Measurements from ENCODE around the gene RREB1. TPM values are rescaled to one million over a fixed set of nuclear protein-coding genes. Genes with fewer than 3 reads are reported as not detected.

RREB1 gene
- total RNA-seq, 1 experiment from 2014 or later, result 51.1 TPM

GRCh38 chr6:7195339-7196018 is 87.7 kb downstream of the RREB1 start:
- H3K36me3 ChIP-seq (ENCODE audit: control insufficient read depth, insufficient read depth, low read length), result no peaks in the 10 kb centered on the region; the same call in 1 of the 2 replicates
- H3K36me3 Mint-ChIP-seq (ENCODE audit: insufficient read depth, unreplicated experiment), result peaks cover 49% of the 10 kb centered on the region
- no peaks in the 10 kb centered on the region for H3K27me3 Mint-ChIP-seq (ENCODE audit: insufficient read depth, unreplicated experiment)
- peak overlapping the region; percentile 60 for H3K27ac Mint-ChIP-seq (ENCODE audit: unreplicated experiment)
- no peaks in the 10 kb centered on the region for H3K9me3 ChIP-seq
- ChIA-PET CTCF (no interaction called here), POLR2A (no interaction called here)
- TF ChIP-seq CTCF (IDR thresholded peaks at IDR 0.05; ENCODE audit: insufficient read depth in 1 of 2, low read depth in 1 of 2, low read length in 1 of 2, severe bottlenecking in 1 of 2, unreplicated experiment in 1 of 2), result no peak
- no peaks in the 10 kb centered on the region for H3K27me3 ChIP-seq (replicated peaks; ENCODE audit: control insufficient read depth, insufficient read depth, low read length)
- no peak for DNase-seq
- H3K4me3 ChIP-seq (ENCODE audit: low read depth, low read length), result no peak overlapping the region
- H3K4me1 Mint-ChIP-seq (ENCODE audit: low read depth, unreplicated experiment), result no peaks in the 10 kb centered on the region
- no TSS peak for BruUV-seq (replicated peaks)
- H3K4me1 ChIP-seq, result peaks cover 2% of the 10 kb centered on the region
- intact Hi-C loops (cut with micrococcal nuclease; ENCODE audit: unreplicated experiment), result no loop called here
- no peak overlapping the region for H3K4me3 Mint-ChIP-seq (ENCODE audit: unreplicated experiment)
- H3K9me3 Mint-ChIP-seq (ENCODE audit: unreplicated experiment), result no peaks in the 10 kb centered on the region

- ChIA-PET CTCF (no interaction called here), POLR2A (no interaction called here)
- H3K27me3 Mint-ChIP-seq (ENCODE audit: insufficient read depth, unreplicated experiment), result no peaks in the 10 kb centered on the region
- intact Hi-C loops (cut with micrococcal nuclease; ENCODE audit: unreplicated experiment), result no loop called here
- peak overlapping the region; percentile 60 for H3K27ac Mint-ChIP-seq (ENCODE audit: unreplicated experiment)
- BruUV-seq (replicated peaks), result no TSS peak
- no peak for DNase-seq
- TF ChIP-seq CTCF (IDR thresholded peaks at IDR 0.05; ENCODE audit: insufficient read depth in 1 of 2, low read depth in 1 of 2, low read length in 1 of 2, severe bottlenecking in 1 of 2, unreplicated experiment in 1 of 2), result no peak
- no peaks in the 10 kb centered on the region for H3K9me3 ChIP-seq
- H3K4me1 ChIP-seq, result peaks cover 8% of the 10 kb centered on the region
- H3K27me3 ChIP-seq (replicated peaks; ENCODE audit: control insufficient read depth, insufficient read depth, low read length), result no peaks in the 10 kb centered on the region
- no peak overlapping the region for H3K4me3 ChIP-seq (ENCODE audit: low read depth, low read length)
- no peak overlapping the region for H3K4me3 Mint-ChIP-seq (ENCODE audit: unreplicated experiment)
- H3K36me3 ChIP-seq (ENCODE audit: control insufficient read depth, insufficient read depth, low read length), result no peaks in the 10 kb centered on the region; the same call in 1 of the 2 replicates
- no peaks in the 10 kb centered on the region for H3K9me3 Mint-ChIP-seq (ENCODE audit: unreplicated experiment)
- H3K36me3 Mint-ChIP-seq (ENCODE audit: insufficient read depth, unreplicated experiment), result peaks cover 44% of the 10 kb centered on the region
- H3K4me1 Mint-ChIP-seq (ENCODE audit: low read depth, unreplicated experiment), result peaks cover 5% of the 10 kb centered on the region
Measured at GRCh38 chr6:7196019-7196402, 88.2 kb downstream of the RREB1 start.

GRCh38 chr6:7196685-7197283 is 89.0 kb downstream of the RREB1 start:
- H3K36me3 ChIP-seq (ENCODE audit: control insufficient read depth, insufficient read depth, low read length), result no peaks in the 10 kb centered on the region; the same call in 1 of the 2 replicates
- H3K27me3 Mint-ChIP-seq (ENCODE audit: insufficient read depth, unreplicated experiment), result no peaks in the 10 kb centered on the region
- CTCF ChIA-PET, result no interaction called here
- no peak overlapping the region for H3K4me3 Mint-ChIP-seq (ENCODE audit: unreplicated experiment)
- H3K27me3 ChIP-seq (replicated peaks; ENCODE audit: control insufficient read depth, insufficient read depth, low read length), result no peaks in the 10 kb centered on the region
- H3K4me3 ChIP-seq (ENCODE audit: low read depth, low read length), result no peak overlapping the region
- peaks cover 42% of the 10 kb centered on the region for H3K36me3 Mint-ChIP-seq (ENCODE audit: insufficient read depth, unreplicated experiment)
- H3K9me3 ChIP-seq, result no peaks in the 10 kb centered on the region
- H3K4me1 ChIP-seq, result peaks cover 8% of the 10 kb centered on the region
- no peak for TF ChIP-seq CTCF (IDR thresholded peaks at IDR 0.05; ENCODE audit: insufficient read depth in 1 of 2, low read depth in 1 of 2, low read length in 1 of 2, severe bottlenecking in 1 of 2, unreplicated experiment in 1 of 2)
- H3K9me3 Mint-ChIP-seq (ENCODE audit: unreplicated experiment), result no peaks in the 10 kb centered on the region
- no peak overlapping the region for H3K27ac Mint-ChIP-seq (ENCODE audit: unreplicated experiment)
- intact Hi-C loops (cut with micrococcal nuclease; ENCODE audit: unreplicated experiment), result no loop called here
- POLR2A ChIA-PET, result no interaction called here
- peaks cover 7% of the 10 kb centered on the region for H3K4me1 Mint-ChIP-seq (ENCODE audit: low read depth, unreplicated experiment)
- no peak for DNase-seq
- BruUV-seq (replicated peaks), result no TSS peak

Measured in Caco-2 (cell line).